Memory B cell (primary cell): Measurements from ENCODE around the gene LRRC7.

Experiments
- ATAC-seq: fragments of 150-1000 bp; cut with Tn5 transposase; 2 replicates; pipeline ENCODE4 v1.10.0; 2021; ENCODE audit warnings: low read depth, mild to moderate bottlenecking, moderate library complexity
- DNase-seq, 2 donors: peaks; one replicate each; pipeline ENCODE4 v3.0.0; 2022; ENCODE audit warnings: low spot score in 2 of 2
- H3K27ac Mint-ChIP-seq: one replicate; pipeline ENCODE4 v1.8.0; 2022; ENCODE audit warnings: mild to moderate bottlenecking, moderate library complexity, mixed read lengths
- H3K27me3 Mint-ChIP-seq: one replicate; pipeline ENCODE4 v1.8.0; 2022; ENCODE audit warnings: mixed read lengths
- H3K36me3 Mint-ChIP-seq: one replicate; pipeline ENCODE4 v1.8.0; 2022; ENCODE audit warnings: mild to moderate bottlenecking, mixed read lengths
- H3K4me1 Mint-ChIP-seq: one replicate; pipeline ENCODE4 v1.8.0; 2022; ENCODE audit warnings: mixed read lengths
- H3K4me3 Mint-ChIP-seq: one replicate; pipeline ENCODE4 v1.8.0; 2022; ENCODE audit warnings: mild to moderate bottlenecking, moderate library complexity, mixed read lengths
- H3K9me3 Mint-ChIP-seq: one replicate; pipeline ENCODE4 v1.8.0; 2022; ENCODE audit warnings: mixed read lengths

Gene LRRC7

DNA sequence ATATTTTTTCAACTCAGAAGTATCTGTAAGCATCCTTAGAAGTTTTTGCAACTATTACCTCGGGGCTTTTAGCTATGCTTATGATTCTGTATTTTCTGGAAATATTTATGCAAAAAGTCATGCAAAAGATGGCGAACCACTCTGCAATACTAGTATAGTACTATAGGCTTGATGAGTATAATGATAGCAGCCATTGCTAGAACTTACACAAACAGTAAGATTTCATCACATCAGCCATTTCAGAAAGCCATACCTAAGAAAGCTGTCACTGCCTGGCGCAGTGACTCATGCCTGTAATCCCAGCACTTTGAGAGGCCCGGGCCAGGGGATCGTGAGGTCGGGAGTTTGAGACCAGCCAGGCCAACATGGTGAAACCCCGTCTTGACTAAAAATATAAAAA, 227.1 kb downstream of the LRRC7 start:
- Mint-ChIP-seq H3K27me3 (no peaks in the 10 kb centered on the region), H3K4me3 (no peak overlapping the region), H3K9me3 (peaks cover 3% of the 10 kb centered on the region), H3K4me1 (no peaks in the 10 kb centered on the region), H3K27ac (no peak overlapping the region), H3K36me3 (no peaks in the 10 kb centered on the region)
- ATAC-seq (no peak), DNase-seq (no peak)

DNA sequence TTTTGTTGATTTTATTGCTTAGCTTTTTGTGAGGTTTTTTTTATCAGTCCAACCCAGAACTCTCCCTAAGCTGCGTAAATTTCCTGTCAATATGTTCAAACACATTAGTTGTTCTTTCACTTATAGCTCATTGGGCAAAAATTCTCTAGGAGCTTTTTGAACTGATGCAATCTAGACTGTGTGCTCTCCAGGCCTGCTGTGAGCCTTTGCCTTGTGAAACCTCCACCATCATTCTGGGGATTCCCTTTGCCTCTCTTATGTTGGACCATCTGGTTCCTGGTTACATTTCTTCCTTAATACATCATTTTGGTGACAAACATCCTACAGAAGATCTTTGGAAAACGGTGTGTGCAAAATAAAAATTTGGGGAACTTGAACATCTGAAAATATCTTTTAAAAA, 247.2 kb downstream of the LRRC7 start:
- Mint-ChIP-seq H3K27me3 (no peaks in the 10 kb centered on the region), H3K4me1 (no peaks in the 10 kb centered on the region), H3K27ac (no peak overlapping the region), H3K36me3 (no peaks in the 10 kb centered on the region), H3K9me3 (peaks cover 3% of the 10 kb centered on the region), H3K4me3 (no peak overlapping the region)
- no peak for ATAC-seq
- DNase-seq, result no peak

DNA sequence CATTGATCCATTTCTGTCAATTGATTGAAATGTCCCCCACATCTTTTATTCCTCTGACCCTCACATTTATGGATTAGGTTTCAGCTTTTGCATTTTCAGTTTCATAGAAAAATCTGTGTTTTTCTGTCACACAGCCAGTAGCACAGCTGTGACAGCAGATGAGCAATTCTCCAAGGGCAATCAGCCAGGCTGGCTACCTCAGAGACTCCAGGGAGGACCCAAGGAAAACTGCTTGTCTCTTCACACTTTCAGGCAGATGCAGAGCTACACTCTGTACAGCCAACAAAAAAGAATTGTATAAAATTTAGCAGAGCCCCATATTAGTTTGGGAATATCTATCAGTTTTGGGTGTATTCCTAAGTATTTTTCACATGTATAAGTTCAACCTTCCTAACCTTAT, 257.2 kb downstream of the LRRC7 start:
- Mint-ChIP-seq H3K27ac (no peak overlapping the region), H3K4me1 (no peaks in the 10 kb centered on the region), H3K4me3 (no peak overlapping the region), H3K36me3 (no peaks in the 10 kb centered on the region), H3K9me3 (peaks cover 2% of the 10 kb centered on the region), H3K27me3 (no peaks in the 10 kb centered on the region)
- no peak for DNase-seq
- ATAC-seq, result no peak

DNA sequence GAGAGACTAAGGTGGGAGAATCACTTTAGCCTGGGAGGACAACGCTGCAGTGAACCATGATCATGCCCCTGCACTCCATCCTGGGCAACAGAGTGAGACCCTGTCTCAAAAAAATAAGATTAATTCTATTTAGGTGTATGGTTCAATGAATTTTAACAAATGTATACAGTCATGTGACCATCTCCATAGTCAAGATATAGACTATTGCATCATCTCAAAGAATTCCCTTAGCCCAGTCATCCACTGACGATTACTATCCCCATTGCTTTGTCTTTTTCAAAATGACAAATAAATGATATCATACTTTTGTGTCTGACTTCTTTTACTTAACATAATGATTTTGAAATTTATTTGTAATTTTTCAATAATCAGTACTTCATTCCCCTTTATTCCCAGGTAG, 260.0 kb downstream of the LRRC7 start:
- Mint-ChIP-seq H3K9me3 (no peaks in the 10 kb centered on the region), H3K27me3 (no peaks in the 10 kb centered on the region), H3K36me3 (no peaks in the 10 kb centered on the region), H3K27ac (no peak overlapping the region), H3K4me3 (no peak overlapping the region), H3K4me1 (no peaks in the 10 kb centered on the region)
- no peak for ATAC-seq
- no peak for DNase-seq

DNA sequence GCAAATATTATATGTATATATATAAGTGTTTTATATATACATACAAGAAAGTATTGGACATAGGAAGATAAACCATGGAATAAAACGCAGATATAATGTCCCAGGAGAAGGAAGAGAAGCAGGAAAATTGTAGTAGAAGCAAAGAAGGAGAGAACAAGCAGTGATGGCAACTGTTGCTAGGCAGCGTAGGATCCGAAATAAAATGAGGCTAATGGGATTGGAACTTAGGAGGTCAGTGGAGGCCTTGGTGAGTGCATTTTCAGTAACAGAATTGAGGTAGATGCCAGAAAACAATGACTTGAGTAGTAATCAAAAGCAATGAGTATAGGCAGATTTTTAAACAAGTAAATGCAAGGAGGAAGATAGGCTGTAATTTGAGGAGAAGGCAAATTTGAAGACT, 265.8 kb downstream of the LRRC7 start:
- Mint-ChIP-seq H3K9me3 (no peaks in the 10 kb centered on the region), H3K27ac (no peak overlapping the region), H3K4me3 (no peak overlapping the region), H3K4me1 (no peaks in the 10 kb centered on the region), H3K36me3 (no peaks in the 10 kb centered on the region), H3K27me3 (no peaks in the 10 kb centered on the region)
- DNase-seq (no peak), ATAC-seq (no peak)

DNA sequence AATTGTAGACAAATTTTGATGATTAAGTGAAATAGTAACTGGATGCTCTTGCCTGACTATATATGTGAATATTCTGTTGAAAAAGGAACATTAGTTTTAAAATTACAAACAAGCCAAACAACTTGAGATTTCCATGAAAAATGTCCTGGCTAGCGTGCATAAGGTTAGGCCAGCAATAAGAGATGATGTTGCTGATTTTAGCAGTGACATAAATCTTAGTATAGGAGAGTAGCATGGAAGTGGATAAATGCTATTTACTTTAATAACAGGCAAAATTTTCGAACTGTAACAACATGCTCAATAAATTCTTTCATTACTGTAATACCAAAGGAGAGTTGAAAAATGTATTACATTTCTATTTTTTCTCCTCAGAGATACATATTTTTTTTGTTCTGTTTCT, 266.6 kb downstream of the LRRC7 start:
- H3K9me3 Mint-ChIP-seq, result no peaks in the 10 kb centered on the region
- ATAC-seq (no peak), DNase-seq (no peak)
- H3K4me3 Mint-ChIP-seq, result no peak overlapping the region
- H3K4me1 Mint-ChIP-seq, result no peaks in the 10 kb centered on the region
- no peaks in the 10 kb centered on the region for H3K36me3 Mint-ChIP-seq
- H3K27ac Mint-ChIP-seq, result no peak overlapping the region
- no peaks in the 10 kb centered on the region for H3K27me3 Mint-ChIP-seq

DNA sequence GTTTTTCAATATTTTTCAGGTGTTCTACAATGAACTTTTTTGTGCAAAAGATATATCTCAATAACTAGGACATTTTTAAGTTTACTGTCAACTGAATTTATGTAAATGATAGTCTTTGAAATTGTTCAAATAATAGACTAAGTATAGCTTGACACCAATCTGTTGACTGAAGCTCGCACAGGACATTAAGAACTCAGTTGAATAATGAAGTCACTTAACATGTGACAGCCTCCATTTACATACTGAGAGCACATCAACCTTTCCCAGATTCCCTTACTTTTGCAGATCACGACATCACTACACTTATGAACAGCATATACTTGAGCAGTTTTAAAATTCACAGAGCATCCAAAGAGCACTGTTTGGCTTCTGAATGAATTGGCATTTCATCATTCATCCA, 268.2 kb downstream of the LRRC7 start:
- Mint-ChIP-seq H3K4me1 (no peaks in the 10 kb centered on the region), H3K27me3 (no peaks in the 10 kb centered on the region), H3K27ac (no peak overlapping the region), H3K4me3 (no peak overlapping the region), H3K36me3 (no peaks in the 10 kb centered on the region), H3K9me3 (no peaks in the 10 kb centered on the region)
- DNase-seq, result no peak
- no peak for ATAC-seq

DNA sequence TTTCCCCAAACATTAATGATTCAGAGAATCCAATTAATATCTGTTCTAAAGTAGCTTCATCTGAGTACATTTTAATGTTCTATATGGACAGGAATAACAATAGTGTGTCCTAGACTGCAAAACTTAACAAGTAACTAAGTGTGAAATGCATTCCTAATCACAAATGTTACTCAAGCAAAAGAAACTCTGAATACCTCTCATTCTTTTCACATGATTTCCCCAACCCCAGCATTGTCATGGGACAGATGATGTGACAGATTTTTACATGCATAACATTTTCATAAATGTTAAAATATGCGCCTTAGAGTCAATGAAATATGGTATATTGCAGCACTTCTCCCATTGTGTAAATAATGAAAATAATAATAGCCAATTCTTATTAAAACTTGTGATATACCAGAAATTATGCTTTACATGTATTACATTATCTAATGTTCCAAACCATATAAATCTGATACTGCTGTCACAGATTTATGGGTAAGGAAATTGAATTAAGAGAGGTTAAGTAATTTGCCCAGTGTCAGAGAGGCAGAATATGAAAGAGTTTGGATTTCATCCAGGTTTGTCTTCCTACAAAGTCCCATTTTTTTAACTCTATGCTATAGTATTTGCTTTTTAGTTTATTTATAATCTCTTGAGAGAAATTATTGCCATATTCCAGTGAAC, 269.4 kb downstream of the LRRC7 start:
- H3K4me3 Mint-ChIP-seq, result no peak overlapping the region
- H3K27me3 Mint-ChIP-seq, result no peaks in the 10 kb centered on the region
- no peaks in the 10 kb centered on the region for H3K9me3 Mint-ChIP-seq
- H3K4me1 Mint-ChIP-seq, result no peaks in the 10 kb centered on the region
- ATAC-seq (no peak), DNase-seq (no peak)
- no peaks in the 10 kb centered on the region for H3K36me3 Mint-ChIP-seq
- H3K27ac Mint-ChIP-seq, result no peak overlapping the region

DNA sequence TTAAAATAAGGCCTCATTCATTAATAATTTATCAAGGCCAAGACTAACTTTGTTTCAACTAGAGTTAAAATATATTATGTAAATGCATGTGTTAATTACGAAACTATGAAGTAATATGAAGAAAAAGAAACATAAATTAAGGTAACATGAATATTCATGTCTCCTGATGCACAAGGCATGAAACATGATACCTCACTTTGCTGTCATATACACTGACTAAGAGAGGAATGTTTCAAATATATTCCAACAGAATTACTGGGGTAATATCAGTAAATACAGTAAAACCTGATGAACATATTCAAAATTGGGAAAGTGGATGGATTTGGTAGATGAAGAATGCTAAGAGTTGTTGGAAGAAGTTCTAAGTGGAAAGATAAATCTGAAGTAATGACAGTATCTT, 274.6 kb downstream of the LRRC7 start:
- H3K9me3 Mint-ChIP-seq, result peaks cover under 1% of the 10 kb centered on the region
- no peaks in the 10 kb centered on the region for H3K27me3 Mint-ChIP-seq
- H3K36me3 Mint-ChIP-seq, result no peaks in the 10 kb centered on the region
- H3K4me3 Mint-ChIP-seq, result no peak overlapping the region
- ATAC-seq, result no peak
- H3K27ac Mint-ChIP-seq, result no peak overlapping the region
- no peaks in the 10 kb centered on the region for H3K4me1 Mint-ChIP-seq
- DNase-seq, result no peak

DNA sequence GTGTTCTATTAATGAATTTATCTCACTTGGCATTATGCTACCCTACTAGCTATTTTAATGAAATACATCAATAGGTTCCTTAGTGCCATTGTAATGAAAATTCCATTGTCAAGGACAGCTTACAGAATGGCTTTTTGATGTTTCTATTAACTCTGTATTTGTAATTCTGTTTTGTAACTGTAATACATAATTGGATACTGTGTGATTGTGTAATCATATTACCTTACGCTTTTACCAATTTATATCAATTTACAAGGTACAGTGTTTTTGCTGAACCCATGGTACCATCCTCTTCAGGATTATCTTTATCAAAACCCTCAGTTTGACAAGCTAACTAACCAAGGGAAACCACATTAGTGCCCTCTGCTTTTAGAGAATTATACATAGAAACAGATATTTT, 277.9 kb downstream of the LRRC7 start:
- DNase-seq (no peak), ATAC-seq (no peak)
- Mint-ChIP-seq H3K4me1 (no peaks in the 10 kb centered on the region), H3K36me3 (no peaks in the 10 kb centered on the region), H3K27me3 (no peaks in the 10 kb centered on the region), H3K27ac (no peak overlapping the region), H3K4me3 (no peak overlapping the region), H3K9me3 (peaks cover 4% of the 10 kb centered on the region)

DNA sequence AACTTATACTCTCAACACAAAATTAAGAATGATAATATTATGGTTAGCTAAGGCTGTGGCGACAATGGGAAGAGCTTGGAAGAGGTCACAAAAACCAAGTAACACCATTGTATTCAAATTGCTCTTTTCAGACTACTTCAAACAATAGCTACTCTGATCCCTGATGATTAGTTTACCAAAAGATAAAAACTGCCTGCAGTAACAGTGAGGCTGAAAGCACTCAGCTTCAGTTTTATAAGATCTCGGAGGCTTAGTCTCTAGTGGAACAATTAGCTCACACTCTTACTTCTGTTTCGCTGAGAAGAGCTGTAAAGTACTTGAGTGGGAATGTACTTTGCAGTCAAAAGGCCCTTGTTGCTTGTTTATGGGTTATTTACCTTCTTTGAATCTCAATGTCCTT, 278.5 kb downstream of the LRRC7 start:
- peaks cover 4% of the 10 kb centered on the region for H3K9me3 Mint-ChIP-seq
- no peaks in the 10 kb centered on the region for H3K36me3 Mint-ChIP-seq
- ATAC-seq (no peak), DNase-seq (no peak)
- H3K4me1 Mint-ChIP-seq, result no peaks in the 10 kb centered on the region
- H3K27ac Mint-ChIP-seq, result no peak overlapping the region
- no peak overlapping the region for H3K4me3 Mint-ChIP-seq
- H3K27me3 Mint-ChIP-seq, result no peaks in the 10 kb centered on the region

DNA sequence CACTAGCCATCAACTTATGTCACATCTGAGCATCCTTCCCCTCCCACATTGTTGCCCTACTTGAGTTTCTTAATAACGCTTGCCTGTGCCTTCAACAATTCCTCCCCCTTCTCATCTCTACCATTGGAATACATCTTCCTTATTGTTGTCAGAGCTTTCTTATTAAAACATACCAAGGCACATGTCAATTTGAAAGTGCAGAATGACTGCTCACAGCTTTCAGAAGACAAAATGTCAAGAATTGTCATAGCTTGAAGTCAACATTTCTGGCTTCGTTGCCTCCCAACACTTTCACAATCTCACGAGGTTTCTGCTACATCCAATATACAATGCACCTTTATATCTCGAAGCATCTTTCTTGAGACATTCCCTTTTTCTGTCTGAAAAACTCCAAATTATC, 279.9 kb downstream of the LRRC7 start:
- no peak overlapping the region for H3K27ac Mint-ChIP-seq

DNA sequence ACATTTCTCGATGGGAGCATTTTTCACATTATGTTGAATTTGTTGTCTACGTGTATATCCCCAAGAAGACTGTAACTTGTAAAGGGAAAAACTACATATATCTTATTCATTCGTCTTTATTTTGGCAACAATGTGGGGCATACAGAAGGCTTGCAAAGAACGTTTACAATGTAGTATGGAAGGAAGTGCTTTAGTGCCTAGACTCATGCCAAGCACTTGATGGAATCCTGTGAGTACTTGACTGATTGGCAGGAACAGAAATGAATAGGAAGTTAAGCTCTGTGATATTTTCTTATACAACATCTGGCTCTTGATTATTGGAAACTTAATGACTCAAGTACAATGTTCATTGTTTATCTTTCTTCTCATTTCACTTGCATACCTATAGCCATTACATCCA, 284.4 kb downstream of the LRRC7 start:
- no peak overlapping the region for H3K27ac Mint-ChIP-seq
- no peak for DNase-seq
- ATAC-seq, result no peak
- no peaks in the 10 kb centered on the region for H3K27me3 Mint-ChIP-seq
- H3K4me3 Mint-ChIP-seq, result no peak overlapping the region
- no peaks in the 10 kb centered on the region for H3K4me1 Mint-ChIP-seq
- H3K9me3 Mint-ChIP-seq, result peaks cover 4% of the 10 kb centered on the region
- no peaks in the 10 kb centered on the region for H3K36me3 Mint-ChIP-seq

More for the DNA sequence above, 279.9 kb downstream of the LRRC7 start:
- DNase-seq (no peak), ATAC-seq (no peak)
- H3K4me1 Mint-ChIP-seq, result no peaks in the 10 kb centered on the region
- no peaks in the 10 kb centered on the region for H3K27me3 Mint-ChIP-seq
- H3K4me3 Mint-ChIP-seq, result no peak overlapping the region
- peaks cover 4% of the 10 kb centered on the region for H3K9me3 Mint-ChIP-seq
- no peaks in the 10 kb centered on the region for H3K36me3 Mint-ChIP-seq

DNA sequence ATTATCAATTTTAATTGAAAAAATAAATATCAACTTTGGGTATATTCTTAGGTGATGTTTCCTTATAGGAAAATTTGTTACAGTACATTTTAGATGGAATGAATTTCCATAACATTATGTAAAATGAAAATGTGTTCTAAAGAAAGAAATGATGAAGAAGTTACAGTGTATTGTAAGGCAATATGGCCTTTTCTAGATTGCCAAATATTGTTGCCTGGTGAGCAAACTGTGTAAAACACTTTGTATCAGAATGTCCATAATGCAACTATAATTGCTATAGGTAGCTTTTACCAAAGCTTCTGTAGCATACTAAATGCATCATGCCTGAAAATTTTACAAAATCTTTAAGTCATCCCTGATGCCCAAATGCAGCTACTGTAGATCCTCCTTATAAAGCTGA, 285.0 kb downstream of the LRRC7 start:
- H3K9me3 Mint-ChIP-seq, result no peaks in the 10 kb centered on the region
- H3K36me3 Mint-ChIP-seq, result no peaks in the 10 kb centered on the region
- no peak for DNase-seq
- ATAC-seq, result no peak
- no peak overlapping the region for H3K27ac Mint-ChIP-seq
- H3K4me3 Mint-ChIP-seq, result no peak overlapping the region
- no peaks in the 10 kb centered on the region for H3K4me1 Mint-ChIP-seq
- no peaks in the 10 kb centered on the region for H3K27me3 Mint-ChIP-seq

DNA sequence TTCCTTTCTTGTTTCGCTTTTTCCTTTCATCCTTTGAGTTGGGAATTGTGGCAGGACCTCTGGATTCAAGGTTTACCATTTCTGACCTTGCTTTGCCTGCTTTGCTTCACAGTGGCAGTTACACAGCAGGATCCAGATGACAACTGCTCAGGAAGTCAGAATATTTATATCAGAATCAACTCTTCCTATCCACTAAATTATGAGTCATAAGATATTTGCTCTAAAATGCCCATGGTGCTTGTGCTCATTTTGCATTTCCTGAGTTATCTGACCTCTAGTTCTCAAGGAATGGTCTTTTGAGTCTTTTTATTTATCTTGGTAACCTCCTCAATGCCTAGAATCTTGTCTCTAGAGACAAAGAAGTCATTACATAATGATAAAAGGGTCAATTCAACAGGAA, 290.8 kb downstream of the LRRC7 start:
- Mint-ChIP-seq H3K36me3 (no peaks in the 10 kb centered on the region), H3K27me3 (no peaks in the 10 kb centered on the region), H3K9me3 (no peaks in the 10 kb centered on the region), H3K4me1 (no peaks in the 10 kb centered on the region), H3K27ac (no peak overlapping the region), H3K4me3 (no peak overlapping the region)
- no peak for DNase-seq
- ATAC-seq, result no peak
